ENCODE data around the gene HOXB8.
A peak's percentile ranks its signal among the peaks of the same experiment; 100 is the strongest.

HOXB8 gene

DNA sequence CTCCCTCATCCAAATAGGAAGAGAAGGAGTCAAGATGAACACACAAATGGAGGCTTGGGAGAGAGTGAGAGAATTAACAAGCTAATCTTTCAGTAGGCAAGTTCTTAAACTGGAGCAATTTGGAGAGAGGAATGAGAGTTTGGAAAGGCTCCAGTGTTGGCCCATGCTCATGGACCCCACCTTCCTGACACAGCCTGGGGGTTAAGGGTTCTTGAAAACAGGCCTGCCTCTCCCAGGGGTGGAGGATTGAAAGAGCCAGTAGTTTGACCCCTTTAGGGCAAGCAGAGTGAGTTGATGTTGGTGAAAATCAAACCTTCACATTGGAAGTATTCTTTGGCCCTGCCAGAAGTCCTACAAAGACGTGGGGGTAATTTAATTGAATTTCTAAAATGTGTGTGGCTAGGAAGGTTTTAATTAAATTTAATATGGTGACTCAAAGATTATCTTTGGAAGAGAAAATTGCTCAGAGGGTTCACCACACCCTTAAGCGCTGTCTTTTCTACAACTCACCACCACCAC is 30.8 kb downstream of the HOXB8 start:
- no peak overlapping the region for H3K14ac ChIP-seq (ENCODE audit: low read length in 2 of 2)
- peak overlapping the region; percentile 74 to 92 for H3K18ac ChIP-seq (ENCODE audit: low read depth in 1 of 2, low read length in 2 of 2)
- H3K9ac ChIP-seq (ENCODE audit: low read length): peak overlapping the region; percentile 98
- no peak overlapping the region for H4K8ac ChIP-seq (ENCODE audit: low read length)
- no peak overlapping the region for H4K91ac ChIP-seq (ENCODE audit: low read length)
- H2AFZ ChIP-seq (ENCODE audit: low read depth, low read length): no peak overlapping the region
- H3K27ac ChIP-seq (ENCODE audit: low read length, poor library complexity, severe bottlenecking): no peak overlapping the region
- no peak for DNase-seq
- peak overlapping the region; percentile 80 for H2BK120ac ChIP-seq (ENCODE audit: low read depth, low read length)
- H2BK12ac ChIP-seq (ENCODE audit: low read length in 2 of 2): no peak overlapping the region
- H2BK5ac ChIP-seq (ENCODE audit: low read depth, low read length, poor library complexity, severe bottlenecking): no peak overlapping the region
- H2AK5ac ChIP-seq (ENCODE audit: low read length, severe bottlenecking): peak overlapping the region; percentile 31
- H2BK15ac ChIP-seq (ENCODE audit: low read depth, poor library complexity, severe bottlenecking): no peak overlapping the region
- H3K4ac ChIP-seq (ENCODE audit: low read depth in 1 of 2, low read length in 2 of 2): peak overlapping the region in 1 of 2 experiments; percentile 84
- peaks cover 0 to 4% of the 10 kb centered on the region in 2 experiments for H3K27me3 ChIP-seq (ENCODE audit: control insufficient read depth in 1 of 2, insufficient read depth in 1 of 2, low read length in 2 of 2)
- peaks cover 30% of the 10 kb centered on the region for H3K4me1 ChIP-seq (ENCODE audit: control insufficient read depth, insufficient read depth, low read depth, low read length)
- peak overlapping the region; percentile 55 for H3K4me2 ChIP-seq (ENCODE audit: low read length, poor library complexity, severe bottlenecking)
- H3K79me1 ChIP-seq (replicated peaks; ENCODE audit: low read length, poor library complexity, severe bottlenecking): peaks cover 3% of the 10 kb centered on the region
- 12% methylated on average over 2 of the region's 2 CpGs for WGBS
- peak overlapping the region in 1 of 2 experiments; percentile 96 for H3K4me3 ChIP-seq (ENCODE audit: insufficient read depth in 1 of 2, low read depth in 1 of 2, low read length in 2 of 2)
- H3K9me3 ChIP-seq (ENCODE audit: control insufficient read depth, low read length): no peaks in the 10 kb centered on the region
- H3K36me3 ChIP-seq (ENCODE audit: control insufficient read depth in 1 of 2, insufficient read depth in 2 of 2, low read depth in 1 of 2, low read length in 2 of 2): no peaks in the 10 kb centered on the region
- peak overlapping the region in 1 of 2 experiments; percentile 83 for H3K23ac ChIP-seq (ENCODE audit: low read length in 2 of 2)

GRCh38 chr17:48583708-48584222 is 31.3 kb downstream of the HOXB8 start:
- Histone ChIP-seq H3K79me1 (replicated peaks; ENCODE audit: low read length, poor library complexity, severe bottlenecking) (peaks cover 3% of the 10 kb centered on the region), H3K4ac (ENCODE audit: low read depth in 1 of 2, low read length in 2 of 2) (no peak overlapping the region), H4K8ac (ENCODE audit: low read length) (no peak overlapping the region), H3K9me3 (ENCODE audit: control insufficient read depth, low read length) (no peaks in the 10 kb centered on the region), H3K9ac (ENCODE audit: low read length) (peak overlapping the region; percentile 98), H2BK12ac (ENCODE audit: low read length in 2 of 2) (no peak overlapping the region), H3K4me1 (ENCODE audit: control insufficient read depth, insufficient read depth, low read depth, low read length) (peaks cover 35% of the 10 kb centered on the region), H2BK15ac (ENCODE audit: low read depth, poor library complexity, severe bottlenecking) (no peak overlapping the region), H2BK120ac (ENCODE audit: low read depth, low read length) (peak overlapping the region; percentile 22), H2AK5ac (ENCODE audit: low read length, severe bottlenecking) (no peak overlapping the region), H3K4me2 (ENCODE audit: low read length, poor library complexity, severe bottlenecking) (no peak overlapping the region), H2BK5ac (ENCODE audit: low read depth, low read length, poor library complexity, severe bottlenecking) (no peak overlapping the region), H3K4me3 (ENCODE audit: insufficient read depth in 1 of 2, low read depth in 1 of 2, low read length in 2 of 2) (peak overlapping the region in 1 of 2 experiments; percentile 96), H3K23ac (ENCODE audit: low read length in 2 of 2) (peak overlapping the region in 1 of 2 experiments; percentile 0), H3K36me3 (ENCODE audit: control insufficient read depth in 1 of 2, insufficient read depth in 2 of 2, low read depth in 1 of 2, low read length in 2 of 2) (no peaks in the 10 kb centered on the region), H3K27me3 (ENCODE audit: control insufficient read depth in 1 of 2, insufficient read depth in 1 of 2, low read length in 2 of 2) (peaks cover 0 to 4% of the 10 kb centered on the region in 2 experiments), H3K14ac (ENCODE audit: low read length in 2 of 2) (no peak overlapping the region), H3K18ac (ENCODE audit: low read depth in 1 of 2, low read length in 2 of 2) (peak overlapping the region; percentile 5 to 50), H3K27ac (ENCODE audit: low read length, poor library complexity, severe bottlenecking) (no peak overlapping the region), H4K91ac (ENCODE audit: low read length) (peak overlapping the region; percentile 43), H2AFZ (ENCODE audit: low read depth, low read length) (no peak overlapping the region)
- DNase-seq: no peak
- 27% methylated on average over 3 of the region's 3 CpGs for WGBS

GRCh38 chr17:48582750-48583069 is 32.4 kb downstream of the HOXB8 start:
- H3K27ac ChIP-seq (ENCODE audit: low read length, poor library complexity, severe bottlenecking): no peak overlapping the region
- DNase-seq: no peak
- H3K9me3 ChIP-seq (ENCODE audit: control insufficient read depth, low read length): no peaks in the 10 kb centered on the region
- H2BK120ac ChIP-seq (ENCODE audit: low read depth, low read length): peak overlapping the region; percentile 80
- H3K27me3 ChIP-seq (ENCODE audit: control insufficient read depth in 1 of 2, insufficient read depth in 1 of 2, low read length in 2 of 2): peaks cover 0 to 4% of the 10 kb centered on the region in 2 experiments
- peak overlapping the region; percentile 51 to 56 for H3K23ac ChIP-seq (ENCODE audit: low read length in 2 of 2)
- WGBS: 5% methylated on average over 7 of the region's 7 CpGs
- no peak overlapping the region for H2AK5ac ChIP-seq (ENCODE audit: low read length, severe bottlenecking)
- H4K8ac ChIP-seq (ENCODE audit: low read length): peak overlapping the region; percentile 67
- no peaks in the 10 kb centered on the region for H3K36me3 ChIP-seq (ENCODE audit: control insufficient read depth in 1 of 2, insufficient read depth in 2 of 2, low read depth in 1 of 2, low read length in 2 of 2)
- H3K4ac ChIP-seq (ENCODE audit: low read depth in 1 of 2, low read length in 2 of 2): peak overlapping the region; percentile 66 to 81
- peak overlapping the region in 1 of 2 experiments; percentile 96 for H3K4me3 ChIP-seq (ENCODE audit: insufficient read depth in 1 of 2, low read depth in 1 of 2, low read length in 2 of 2)
- H3K18ac ChIP-seq (ENCODE audit: low read depth in 1 of 2, low read length in 2 of 2): peak overlapping the region; percentile 52 to 98
- no peak overlapping the region for H2BK5ac ChIP-seq (ENCODE audit: low read depth, low read length, poor library complexity, severe bottlenecking)
- H3K79me1 ChIP-seq (replicated peaks; ENCODE audit: low read length, poor library complexity, severe bottlenecking): peaks cover 4% of the 10 kb centered on the region
- H3K9ac ChIP-seq (ENCODE audit: low read length): peak overlapping the region; percentile 98
- H3K14ac ChIP-seq (ENCODE audit: low read length in 2 of 2): no peak overlapping the region
- H3K4me1 ChIP-seq (ENCODE audit: control insufficient read depth, insufficient read depth, low read depth, low read length): peaks cover 35% of the 10 kb centered on the region
- peak overlapping the region; percentile 83 for H4K91ac ChIP-seq (ENCODE audit: low read length)
- H2BK15ac ChIP-seq (ENCODE audit: low read depth, poor library complexity, severe bottlenecking): no peak overlapping the region
- H2AFZ ChIP-seq (ENCODE audit: low read depth, low read length): no peak overlapping the region
- H2BK12ac ChIP-seq (ENCODE audit: low read length in 2 of 2): peak overlapping the region; percentile 59
- peak overlapping the region; percentile 91 for H3K4me2 ChIP-seq (ENCODE audit: low read length, poor library complexity, severe bottlenecking)

DNA sequence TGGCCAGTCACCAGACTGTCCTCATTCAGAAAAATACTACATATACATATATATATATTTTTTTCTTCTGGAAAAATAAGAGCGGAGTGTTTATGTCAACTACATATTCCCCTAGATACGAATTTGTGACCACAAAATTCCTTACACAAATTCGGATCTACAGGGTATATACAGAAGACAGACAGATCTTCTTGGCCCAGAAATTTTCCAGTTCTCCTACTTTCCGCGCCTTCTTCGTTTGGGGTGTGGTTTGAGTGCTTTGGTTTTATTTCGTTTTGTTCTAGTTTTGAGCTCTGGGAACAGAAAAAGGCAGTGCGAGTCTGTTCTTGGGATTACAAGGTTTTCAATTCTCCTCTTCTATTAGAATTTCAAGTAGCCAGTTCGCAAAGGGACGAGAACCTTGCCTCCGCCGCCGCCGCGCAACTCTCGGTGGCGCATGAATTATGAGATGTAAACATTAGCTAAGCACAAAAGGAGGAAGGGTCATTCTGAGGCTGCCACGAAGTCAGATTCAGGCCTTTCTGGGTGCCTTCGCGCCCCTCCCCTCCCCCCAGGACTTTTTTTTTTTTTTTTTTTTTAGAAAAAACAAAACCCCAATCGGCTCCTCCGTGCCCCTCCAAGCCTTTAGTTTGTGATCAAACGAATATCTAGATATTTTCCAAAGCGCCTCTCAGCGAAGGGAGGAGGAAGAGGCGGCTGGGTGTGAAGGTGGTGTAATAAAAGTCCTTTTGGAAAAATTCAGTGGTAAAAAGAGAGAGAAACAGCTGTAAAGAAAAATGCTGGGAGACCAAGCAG is 35.1 kb downstream of the HOXB8 start:
- peak overlapping the region; percentile 43 for H4K91ac ChIP-seq (ENCODE audit: low read length)
- no peak overlapping the region for H2BK5ac ChIP-seq (ENCODE audit: low read depth, low read length, poor library complexity, severe bottlenecking)
- H3K9ac ChIP-seq (ENCODE audit: low read length): peak overlapping the region; percentile 98
- no peak overlapping the region for H3K27ac ChIP-seq (ENCODE audit: low read length, poor library complexity, severe bottlenecking)
- WGBS: under 1% methylated on average over 21 of the region's 26 CpGs
- no peak overlapping the region for H3K4me2 ChIP-seq (ENCODE audit: low read length, poor library complexity, severe bottlenecking)
- DNase-seq: peak; percentile 85
- H3K36me3 ChIP-seq (ENCODE audit: control insufficient read depth in 1 of 2, insufficient read depth in 2 of 2, low read depth in 1 of 2, low read length in 2 of 2): peaks cover 6% of the 10 kb centered on the region in 2 experiments
- peaks cover 38% of the 10 kb centered on the region for H3K4me1 ChIP-seq (ENCODE audit: control insufficient read depth, insufficient read depth, low read depth, low read length)
- no peak overlapping the region for H3K14ac ChIP-seq (ENCODE audit: low read length in 2 of 2)
- peak overlapping the region; percentile 80 for H2BK120ac ChIP-seq (ENCODE audit: low read depth, low read length)
- H3K18ac ChIP-seq (ENCODE audit: low read depth in 1 of 2, low read length in 2 of 2): peak overlapping the region in 1 of 2 experiments; percentile 98
- H3K23ac ChIP-seq (ENCODE audit: low read length in 2 of 2): no peak overlapping the region
- peaks cover 3% of the 10 kb centered on the region for H3K79me1 ChIP-seq (replicated peaks; ENCODE audit: low read length, poor library complexity, severe bottlenecking)
- peak overlapping the region in 1 of 2 experiments; percentile 96 for H3K4me3 ChIP-seq (ENCODE audit: insufficient read depth in 1 of 2, low read depth in 1 of 2, low read length in 2 of 2)
- H3K4ac ChIP-seq (ENCODE audit: low read depth in 1 of 2, low read length in 2 of 2): peak overlapping the region; percentile 77 to 95
- no peak overlapping the region for H2AFZ ChIP-seq (ENCODE audit: low read depth, low read length)
- no peak overlapping the region for H4K8ac ChIP-seq (ENCODE audit: low read length)
- H2BK12ac ChIP-seq (ENCODE audit: low read length in 2 of 2): peak overlapping the region in 1 of 2 experiments; percentile 11
- no peaks in the 10 kb centered on the region for H3K9me3 ChIP-seq (ENCODE audit: control insufficient read depth, low read length)
- H2AK5ac ChIP-seq (ENCODE audit: low read length, severe bottlenecking): no peak overlapping the region
- no peak overlapping the region for H2BK15ac ChIP-seq (ENCODE audit: low read depth, poor library complexity, severe bottlenecking)
- no peaks in the 10 kb centered on the region for H3K27me3 ChIP-seq (ENCODE audit: control insufficient read depth in 1 of 2, insufficient read depth in 1 of 2, low read length in 2 of 2)

Measured in mesenchymal stem cell (in vitro differentiated cells and primary cell).